K562 (cell line): ENCODE measurements around the gene ARHGAP15. TPM values are rescaled to one million over a fixed set of nuclear protein-coding genes. Genes with fewer than 3 reads are reported as not detected.

Experiments
- ATAC-seq: fragments of 200-7000 bp; cut with Tn5 transposase; 3 replicates; pipeline ENCODE4 v1.9.1; 2020; ENCODE audit warnings: moderate library complexity
- BruUV-seq: library from RNA; stranded (reverse); fragments of 400-500 nt; replicated peaks from 2 replicates; lab custom pipeline; 2021; lab: Mats Ljungman, UMichigan
- CTCF ChIA-PET: fragments of 300-600 bp; formaldehyde crosslinking; extraction: SDS; loops from one replicate; lab custom pipeline; 2021; ENCODE audit warnings: low intra/inter-chr PET ratio; lab: Yijun Ruan, JAX
- POLR2A ChIA-PET: fragments of 300-600, 350-650 bp; sonication (Branson Sonifier 250); formaldehyde crosslinking; extraction: SDS; loops from one replicate; lab custom pipeline; 2021; ENCODE audit warnings: antibody characterized with exemption, inconsistent platforms; lab: Yijun Ruan, JAX
- DNase-seq, 4 experiments: peaks; one replicate each; pipeline versions ENCODE4 v3.0.0 to v3.0.0-alpha.2; 2011 to 2018; ENCODE audit warnings: low spot score in 3 of 4, mixed read lengths in 3 of 4; ENCODE audit errors: extremely low read depth in 1 of 4
- FAIRE-seq: peaks from 2 replicates; lab custom pipeline; 2011; peaks lifted over from hg19 to GRCh38; lab: Jason Lieb, UNC
- H2AFZ ChIP-seq: 2 replicates; pipeline ENCODE4 v1.6.0; 2011; ENCODE audit warnings: low read depth, low read length, control low read depth, inconsistent platforms
- H3K27ac ChIP-seq: fragments of 200-600 bp; 3 replicates; pipeline ENCODE4 v1.8.0; 2011; ENCODE audit warnings: low read depth, mild to moderate bottlenecking, control low read depth, inconsistent platforms, low read length, moderate library complexity, mixed read lengths; ENCODE audit errors: extremely low read depth
- H3K27me3 ChIP-seq, 2 experiments: fragments of 300-600 bp in 1 of 2; 2 replicates in 1 of 2; 3 replicates in 1 of 2; pipeline versions ENCODE4 v1.6.0 to v1.8.0; 2011; ENCODE audit warnings: inconsistent platforms in 2 of 2, low read length in 2 of 2, mild to moderate bottlenecking in 1 of 2, mixed read lengths in 1 of 2, moderate library complexity in 1 of 2; ENCODE audit not compliant: control insufficient read depth in 2 of 2, insufficient read depth in 2 of 2
- H3K36me3 ChIP-seq: fragments of 300-600 bp; 3 replicates; pipeline ENCODE4 v1.8.0; 2011; ENCODE audit warnings: mild to moderate bottlenecking, low read length, inconsistent platforms; ENCODE audit not compliant: control insufficient read depth, insufficient read depth
- H3K4me1 ChIP-seq, 2 experiments: fragments of 200-600 bp in 1 of 2; replicated peaks in 1 of 2; 2 replicates in 1 of 2; 3 replicates in 1 of 2; pipeline versions ENCODE4 v1.5.1 to v1.8.0; 2011; ENCODE audit warnings: inconsistent platforms in 2 of 2, low read length in 2 of 2, mild to moderate bottlenecking in 1 of 2, mixed read lengths in 1 of 2, moderate library complexity in 1 of 2; ENCODE audit not compliant: control insufficient read depth in 2 of 2, insufficient read depth in 2 of 2
- H3K4me2 ChIP-seq: 2 replicates; pipeline ENCODE4 v1.6.1; 2011; ENCODE audit warnings: low read length, control low read depth, inconsistent platforms, mixed read lengths; ENCODE audit not compliant: insufficient read depth
- H3K4me3 ChIP-seq: fragments of 200-600 bp; sonication (generic), shearing (Covaris generic); 2 replicates; pipeline ENCODE4 v1.5.1; 2016; ENCODE audit warnings: control low read depth, inconsistent platforms
- H3K79me2 ChIP-seq: fragments of 200-600 bp; 3 replicates; pipeline ENCODE4 v1.8.0; 2011; ENCODE audit warnings: low read length, inconsistent platforms; ENCODE audit not compliant: control insufficient read depth, insufficient read depth
- H3K9ac ChIP-seq, 2 experiments: 2 replicates each; pipeline versions ENCODE4 v1.6.0 to v1.6.1; 2011; ENCODE audit warnings: low read depth in 2 of 2, low read length in 2 of 2, control low read depth in 1 of 2, inconsistent platforms in 1 of 2, mild to moderate bottlenecking in 1 of 2, mixed read lengths in 1 of 2; ENCODE audit not compliant: insufficient read depth in 1 of 2
- H3K9me1 ChIP-seq: one replicate; pipeline ENCODE4 v1.6.0; 2011; ENCODE audit warnings: inconsistent platforms, mild to moderate bottlenecking, low read length, moderate library complexity; ENCODE audit not compliant: control insufficient read depth, insufficient read depth
- H3K9me3 ChIP-seq: replicated peaks from 2 replicates; pipeline ENCODE4 v1.5.1; 2011; ENCODE audit warnings: low read depth, low read length, inconsistent platforms; ENCODE audit not compliant: control insufficient read depth, insufficient read depth
- H4K20me1 ChIP-seq: replicated peaks from 2 replicates; pipeline ENCODE4 v1.6.1; 2011; ENCODE audit warnings: low read length, inconsistent platforms, mixed read lengths; ENCODE audit not compliant: control insufficient read depth, insufficient read depth
- CBX5 ChIP-seq: IDR thresholded peaks from 2 replicates; pipeline ENCODE4 v1.6.1; 2014; ENCODE audit warnings: low read depth, borderline replicate concordance
- E2F1 ChIP-seq: sonication (generic); formaldehyde crosslinking; IDR thresholded peaks from 2 replicates; pipeline ENCODE4 v1.8.1; 2023; ENCODE audit warnings: mild to moderate bottlenecking, missing genetic modification reagents, moderate library complexity
- ESRRB ChIP-seq: fragments of 250-450 bp; sonication (Bioruptor Pico); IDR thresholded peaks from 2 replicates; pipeline ENCODE4 v1.5.0; 2020; ENCODE audit warnings: mild to moderate bottlenecking, moderate library complexity, borderline replicate concordance
- FOXP1 ChIP-seq: sonication (generic); formaldehyde crosslinking; IDR thresholded peaks from 2 replicates; pipeline ENCODE4 v1.8.0; 2022; ENCODE audit warnings: mild to moderate bottlenecking, missing genetic modification reagents
- HES1 ChIP-seq: fragments of 450-650 bp; IDR thresholded peaks from 2 replicates; pipeline ENCODE4 v1.6.1; 2016; ENCODE audit warnings: low read depth, mild to moderate bottlenecking, moderate library complexity
- HOMEZ ChIP-seq: fragments of 250-450 bp; sonication (Bioruptor Pico); IDR thresholded peaks from 2 replicates; pipeline ENCODE4 v1.4.0; 2020; ENCODE audit warnings: mild to moderate bottlenecking, moderate library complexity
- SMARCE1 ChIP-seq: fragments of 450-650 bp; IDR thresholded peaks from 2 replicates; pipeline ENCODE4 v1.7.1; 2016; ENCODE audit warnings: mild to moderate bottlenecking
- TCF7 ChIP-seq: sonication (generic); IDR thresholded peaks from 2 replicates; pipeline ENCODE4 v1.6.1; 2016; ENCODE audit warnings: antibody characterized with exemption, borderline replicate concordance
- TEAD4 ChIP-seq, 2 experiments: sonication (generic) in 1 of 2; formaldehyde crosslinking in 1 of 2; IDR thresholded peaks; 2 replicates each; pipeline versions ENCODE4 v1.6.1 to v1.8.0; 2012 to 2022; ENCODE audit warnings: borderline replicate concordance in 1 of 2, inconsistent platforms in 1 of 2, low read length in 1 of 2, mild to moderate bottlenecking in 1 of 2, missing genetic modification reagents in 1 of 2
- ZBTB1 ChIP-seq: sonication (generic); formaldehyde crosslinking; IDR thresholded peaks from 2 replicates; pipeline ENCODE4 v1.8.1; 2023; ENCODE audit warnings: missing genetic modification reagents, low read depth, mild to moderate bottlenecking, borderline replicate concordance
- ZBTB26 ChIP-seq: fragments of 450-650 bp; formaldehyde crosslinking; IDR thresholded peaks from 2 replicates; pipeline ENCODE4 v1.4.0; 2022; ENCODE audit warnings: missing genetic modification characterization
- ZNF609 ChIP-seq: sonication (generic); formaldehyde crosslinking; IDR thresholded peaks from 2 replicates; pipeline ENCODE4 v1.8.1; 2023; ENCODE audit warnings: missing genetic modification reagents, mild to moderate bottlenecking, borderline replicate concordance
- WGBS: fragments of 100-300 bp; shearing (Covaris generic); methylation state at CpG from one replicate; pipeline ENCODE4 v1.1.6; 2016; ENCODE audit warnings: low coverage, mixed read lengths; ENCODE audit not compliant: insufficient coverage; ENCODE audit errors: missing lambda C conversion rate; 5-methylcytosine and 5-hydroxymethylcytosine counted together
- in situ Hi-C: fragments of 300-500 bp; cut with MboI; formaldehyde crosslinking; loops from 4 replicates; pipeline ENCODE4 v1.15.0; 2018; ENCODE audit warnings: inconsistent platforms, mixed read lengths
- intact Hi-C: fragments of 100-400 bp; cut with micrococcal nuclease; formaldehyde crosslinking; loops from 2 replicates; pipeline ENCODE4 v1.14.2; 2022
- polyA plus RNA-seq, 8 experiments: library from polyadenylated mRNA; depleted of rRNA in 4 of 8; stranded (reverse) in 5 of 8; unstranded in 3 of 8; fragments of >200 nt; fragmentation: Nextera tagmentation in 2 of 8; fragmentation: Illumina TruSeq in 1 of 8; extraction: Ambion mirVana in 2 of 8; extraction: Trizol in 1 of 8; gene quantifications; 2 replicates each; pipeline versions ENCODE4 v1.2.1 to v1.2.3, GENCODE V29; 2011 to 2014; ENCODE audit warnings: inconsistent platforms in 1 of 8, missing spikeins in 1 of 8
- total RNA-seq, 7 experiments: library from RNA; depleted of rRNA in 6 of 7; stranded (reverse); fragments of >200 nt in 6 of 7; fragmentation: Illumina TruSeq in 2 of 7; extraction: Trizol in 2 of 7; gene quantifications; 2 replicates each; pipeline versions ENCODE4 v1.2.1 to v1.2.3, GENCODE V29; 2011 to 2021; ENCODE audit warnings: low replicate concordance in 1 of 7

The ARHGAP15 gene
- total and polyA plus RNA-seq, 9 of the 15 experiments (the other 6 are each of a cell fraction or from before 2014, with no cell fraction given) = 1.5 to 17.9 (median 7.9) TPM

GRCh38 chr2:143632751-143633374 lies 503.6 kb downstream of the ARHGAP15 start:
- no peaks in the 10 kb centered on the region for H3K36me3 ChIP-seq
- no peak for FAIRE-seq
- H3K9ac ChIP-seq = no peak overlapping the region
- H3K4me3 ChIP-seq = no peak overlapping the region
- H2AFZ ChIP-seq = no peak overlapping the region
- H3K4me1 ChIP-seq = no peaks in the 10 kb centered on the region
- ATAC-seq = no peak
- in situ Hi-C loops = no loop called here
- no peak overlapping the region for H3K27ac ChIP-seq
- no peaks in the 10 kb centered on the region for H3K79me2 ChIP-seq
- no peak for DNase-seq
- no peaks in the 10 kb centered on the region for H3K9me3 ChIP-seq
- 8% methylated on average over 3 of the region's 3 CpGs for WGBS
- ChIA-PET POLR2A (no interaction called here), CTCF (no interaction called here)
- no TSS peak for BruUV-seq
- no peaks in the 10 kb centered on the region for H4K20me1 ChIP-seq
- no peaks in the 10 kb centered on the region for H3K9me1 ChIP-seq
- no peak overlapping the region for H3K4me2 ChIP-seq
- H3K27me3 ChIP-seq = no peaks in the 10 kb centered on the region
- intact Hi-C loops = no loop called here
- TF ChIP-seq CBX5 (no peak), FOXP1 (CRISPR knock-in tag) (no peak), HOMEZ (CRISPR knock-in tag) (no peak), E2F1 (CRISPR knock-in tag) (no peak), TCF7 (no peak), HES1 (no peak), SMARCE1 (no peak), ZBTB1 (no peak), ZBTB26 (CRISPR knock-in tag) (no peak), ZNF609 (CRISPR knock-in tag) (no peak), ESRRB (no peak), TEAD4 (IDR thresholded peaks at IDR 0.05; ENCODE audit: low read length) (no peak), TEAD4 (CRISPR knock-in tag; IDR thresholded peaks at IDR 0.05; ENCODE audit: borderline replicate concordance) (no peak)
